Frontal cortex (tissue), 4 donors: ENCODE results near the gene ZBED1. TPM values are rescaled to one million over a fixed set of nuclear protein-coding genes. Genes with fewer than 3 reads are reported as not detected.
"Not testable (repeated sequence)": the region's sequence is repeated elsewhere in the genome, so short reads cannot be mapped to it uniquely, and the experiment has no call there.

ENCODE experiments used
- DNase-seq, 2 donors: peaks; one replicate each; pipeline ENCODE4 v3.0.0; 2012; ENCODE audit warnings: low spot score in 2 of 2
- FAIRE-seq: peaks from 2 replicates; lab custom pipeline; 2012; peaks lifted over from hg19 to GRCh38; lab: Jason Lieb, UNC
- total RNA-seq: library from RNA; depleted of rRNA; stranded (reverse); fragments of >200 nt; gene quantifications from one replicate; pipeline ENCODE4 v1.2.3, GENCODE V29; 2014
- donor health status: control.
- donor health status: control.
- donor health status: control.

The ZBED1 gene
- total RNA-seq, 1 donor from 2014 or later = 33.0 TPM

DNA sequence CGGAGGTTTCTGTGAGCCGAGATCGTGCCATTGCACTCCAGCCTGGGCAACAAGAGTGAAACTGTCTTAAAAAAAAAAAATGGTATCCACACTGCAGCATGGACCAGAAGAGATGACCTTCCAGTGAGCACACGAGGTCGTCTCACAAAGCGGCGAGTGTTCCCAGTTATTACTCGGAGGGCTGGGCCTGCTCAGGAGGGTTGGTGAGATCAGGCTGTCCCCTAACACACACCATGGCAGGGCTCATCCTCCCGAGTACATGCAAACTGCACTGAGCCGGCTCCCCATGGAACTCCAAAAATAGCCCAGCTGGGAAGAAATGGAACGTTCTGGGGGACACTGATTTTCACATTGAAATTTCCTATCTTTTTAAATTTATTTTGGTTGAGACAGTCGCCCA is 19.2 kb downstream of the ZBED1 start:
- FAIRE-seq, DNase-seq: not testable (repeated sequence)

DNA sequence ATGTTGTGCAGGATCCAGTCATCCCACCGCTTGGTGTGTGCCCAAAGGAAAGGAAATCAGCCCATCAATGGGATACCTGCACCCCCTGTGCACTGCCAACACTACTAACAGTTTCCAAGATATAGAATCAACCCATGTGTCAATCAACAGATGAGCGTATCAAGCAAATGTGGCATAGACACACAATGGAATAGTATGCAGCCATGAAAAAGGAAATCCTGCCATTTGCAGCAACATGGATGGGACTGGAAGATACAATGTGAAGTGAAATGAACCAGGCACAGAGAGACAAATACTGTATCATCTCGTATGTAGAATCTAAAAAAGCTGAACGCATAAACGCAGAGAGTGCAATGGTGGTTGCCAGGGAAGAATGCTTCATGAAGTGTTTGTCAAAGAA is 20.8 kb downstream of the ZBED1 start:
- not testable (repeated sequence) for FAIRE-seq

DNA sequence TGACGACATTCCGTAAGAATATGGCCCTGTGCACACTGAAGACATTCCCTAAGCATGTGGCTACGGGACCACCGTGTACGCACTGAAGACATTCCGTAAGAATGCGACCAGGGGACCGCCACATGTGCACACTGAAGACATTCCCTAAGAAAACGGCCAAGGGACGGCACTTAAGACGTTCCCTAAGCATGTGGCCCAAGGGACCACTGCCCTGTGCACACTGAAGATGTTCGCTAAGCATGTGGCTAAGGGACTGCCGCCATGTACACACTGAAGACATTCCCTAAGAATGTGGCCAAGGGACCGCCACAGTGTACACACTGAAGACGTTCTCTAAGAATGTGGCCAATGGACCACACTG is 21.4 kb downstream of the ZBED1 start:
- DNase-seq (no peak), FAIRE-seq (no peak)

More for the DNA sequence above, 20.8 kb downstream of the ZBED1 start:
- not testable (repeated sequence) for DNase-seq

DNA sequence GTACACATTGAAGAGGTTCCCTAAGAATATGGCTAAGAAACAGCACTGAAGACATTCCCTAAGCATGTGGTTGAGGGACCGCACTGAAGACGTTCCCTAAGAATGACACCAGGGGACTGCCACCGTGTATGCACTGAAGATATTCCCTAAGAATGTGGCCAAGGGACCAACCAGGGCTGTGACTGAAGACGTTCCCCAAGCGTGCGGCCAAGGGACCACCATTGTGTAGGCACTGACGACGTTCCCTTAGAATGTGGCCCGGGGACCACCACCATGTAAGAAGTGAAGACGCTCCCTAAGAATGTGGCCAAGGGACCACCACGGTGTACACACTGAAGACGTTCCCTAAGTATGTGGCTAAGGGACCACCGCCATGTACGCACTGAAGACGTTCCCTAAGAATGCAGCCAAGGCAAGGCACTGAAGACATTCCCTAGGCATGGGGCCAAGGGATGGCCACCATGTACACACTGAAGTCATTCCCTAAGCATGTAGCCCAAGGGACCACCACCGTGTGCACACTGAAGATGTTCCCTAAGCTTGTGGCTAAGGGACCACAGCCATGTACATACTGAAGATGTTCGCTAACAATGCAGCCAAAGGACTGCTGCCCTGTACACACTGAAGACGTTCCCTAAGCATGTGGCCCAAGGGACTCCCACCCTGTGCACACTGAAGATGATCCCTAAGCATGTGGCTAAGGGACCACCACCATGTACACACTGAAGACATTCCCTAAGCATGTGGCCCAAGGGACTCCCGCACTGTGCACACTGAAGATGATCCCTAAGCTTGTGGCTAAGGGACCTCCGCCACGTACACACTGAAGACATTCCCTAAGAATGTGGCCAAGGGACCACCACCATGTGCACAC is 22.0 kb downstream of the ZBED1 start:
- FAIRE-seq (no peak), DNase-seq (no peak)

DNA sequence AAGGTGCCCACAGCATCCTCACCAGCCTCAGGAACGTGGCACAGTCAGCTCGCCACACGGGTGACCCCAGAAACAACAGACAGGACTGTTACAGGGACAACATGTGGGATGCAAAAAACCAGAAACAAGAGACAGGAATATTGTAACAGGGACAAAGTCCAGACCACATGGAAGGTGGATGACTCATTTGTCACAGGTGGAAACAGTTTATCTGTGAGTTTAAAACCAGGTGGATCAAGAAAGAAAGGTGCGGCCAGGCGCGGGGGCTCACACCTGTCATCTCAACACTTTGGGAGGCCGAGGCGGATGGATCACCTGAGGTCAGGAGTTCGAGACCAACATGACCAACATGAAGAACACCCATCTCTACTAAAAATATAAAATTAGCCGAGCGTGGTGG is 23.5 kb downstream of the ZBED1 start:
- DNase-seq, FAIRE-seq: not testable (repeated sequence)

DNA sequence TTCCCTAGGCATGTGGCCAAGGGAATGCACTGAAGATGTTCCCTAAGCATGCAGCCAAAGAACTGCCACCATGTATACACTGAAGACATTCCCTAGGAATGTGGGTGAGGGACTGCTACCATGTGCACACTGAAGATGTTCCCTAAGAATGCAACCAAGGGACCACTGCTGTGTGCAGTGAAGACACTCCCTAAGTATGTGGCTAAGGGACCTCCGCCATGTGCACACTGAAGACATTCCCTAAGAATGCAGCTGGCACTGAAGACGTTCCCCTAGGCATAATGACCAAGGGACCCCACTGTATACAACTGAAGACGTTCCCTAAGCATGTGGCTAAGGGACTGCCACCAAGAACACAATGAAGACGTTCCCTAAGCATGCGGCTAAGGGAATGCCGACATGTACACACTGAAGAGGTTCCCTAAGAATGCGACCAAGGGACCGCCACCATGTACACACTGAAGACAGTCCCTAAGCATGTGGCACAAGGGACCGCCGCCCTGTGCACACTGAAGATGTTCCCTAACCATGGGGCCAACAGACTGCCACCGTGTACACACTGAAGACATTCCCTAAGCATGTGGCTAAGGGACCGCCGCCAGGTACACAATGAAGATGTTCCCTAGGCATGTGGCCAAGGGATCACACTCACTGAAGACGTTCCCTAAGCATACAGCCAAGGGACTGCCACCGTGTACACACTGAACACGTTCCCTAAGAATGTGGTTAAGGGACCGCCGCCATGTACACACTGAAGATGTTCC is 25.6 kb downstream of the ZBED1 start:
- no peak for DNase-seq
- no peak for FAIRE-seq

DNA sequence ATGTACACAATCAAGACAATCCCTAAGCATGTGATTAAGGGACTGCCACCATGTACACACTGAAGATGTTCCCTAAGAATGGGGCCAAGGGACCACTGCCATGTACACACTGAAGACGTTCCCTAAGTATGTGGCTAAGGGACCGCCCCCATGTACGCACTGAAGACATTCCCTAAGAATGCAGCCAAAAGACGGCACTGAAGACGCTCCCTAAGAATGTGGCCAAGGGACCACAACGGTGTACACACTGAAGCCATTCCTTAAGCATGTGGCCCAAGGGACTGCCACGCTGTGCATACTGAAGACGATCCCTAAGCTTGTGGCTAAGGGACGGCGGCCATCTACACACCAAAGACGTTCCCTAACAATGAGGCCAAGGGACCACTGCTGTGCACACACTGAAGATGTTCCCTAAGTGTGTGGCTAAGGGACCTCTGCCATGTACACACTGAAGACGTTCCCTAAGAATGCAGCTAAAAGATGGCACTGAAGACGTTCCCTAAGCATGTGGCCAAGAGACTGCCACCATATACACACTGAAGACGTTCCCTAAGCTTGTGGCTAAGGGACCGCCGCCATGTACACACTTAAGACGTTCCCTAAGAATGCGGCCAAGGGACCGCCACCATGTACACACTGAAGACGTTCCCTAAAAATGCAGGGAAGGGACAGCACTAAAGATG is 26.4 kb downstream of the ZBED1 start:
- no peak for FAIRE-seq
- DNase-seq = no peak

DNA sequence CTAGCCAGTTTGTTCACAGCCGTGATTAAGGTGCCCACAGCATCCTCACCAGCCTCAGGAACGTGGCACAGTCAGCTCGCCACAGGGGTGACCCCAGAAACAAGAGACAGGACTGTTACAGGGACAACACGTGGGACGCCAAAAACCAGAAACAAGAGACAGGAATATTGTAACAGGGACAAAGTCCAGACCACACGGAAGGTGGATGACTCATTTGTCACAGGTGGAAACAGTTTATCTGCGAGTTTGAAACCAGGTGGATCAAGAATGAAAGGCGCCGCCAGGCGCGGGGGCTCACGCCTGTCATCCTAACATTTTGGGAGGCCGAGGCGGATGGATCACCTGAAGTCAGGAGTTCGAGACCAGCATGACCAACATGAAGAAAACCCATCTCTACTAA is 27.7 kb downstream of the ZBED1 start:
- FAIRE-seq, DNase-seq: not testable (repeated sequence)

DNA sequence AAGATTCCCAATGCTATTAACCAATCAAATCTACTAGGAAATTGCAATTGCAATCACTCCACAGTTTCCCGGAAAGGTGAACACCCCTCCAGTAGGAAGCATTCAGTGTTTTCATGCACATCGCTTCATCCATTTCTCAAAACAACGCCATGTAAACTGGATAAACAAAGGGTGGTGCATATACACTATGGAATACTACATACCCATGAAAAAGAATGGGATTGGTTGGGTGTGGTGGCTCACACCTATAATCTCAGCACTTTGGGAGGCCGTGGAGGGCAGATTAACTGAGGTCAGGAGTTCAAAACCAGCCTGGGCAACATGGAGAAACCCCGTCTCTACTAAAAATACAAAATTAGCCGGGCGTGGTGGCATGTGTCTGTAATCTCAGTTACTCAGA is 29.1 kb downstream of the ZBED1 start:
- DNase-seq (no peak), FAIRE-seq (no peak)

DNA sequence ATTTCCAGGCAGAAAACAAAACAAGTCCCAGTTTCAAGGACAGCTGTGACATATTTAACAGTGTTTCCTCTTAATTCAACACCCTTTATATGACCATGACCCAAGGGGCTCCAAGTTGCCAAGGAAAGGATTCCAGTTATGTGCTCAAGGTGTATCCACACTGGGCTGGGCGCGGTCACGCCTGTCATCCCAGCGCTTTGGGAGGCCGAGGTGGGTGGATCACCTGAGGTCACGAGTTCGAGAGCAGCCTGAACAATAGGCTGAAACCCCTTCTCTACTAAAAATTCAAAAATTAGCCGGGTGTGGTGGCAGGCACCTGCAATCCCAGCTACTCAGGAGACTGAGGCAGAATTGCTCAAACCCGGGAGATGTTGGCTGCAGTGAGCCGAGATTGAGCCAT is 29.6 kb downstream of the ZBED1 start:
- not testable (repeated sequence) for DNase-seq, FAIRE-seq

DNA sequence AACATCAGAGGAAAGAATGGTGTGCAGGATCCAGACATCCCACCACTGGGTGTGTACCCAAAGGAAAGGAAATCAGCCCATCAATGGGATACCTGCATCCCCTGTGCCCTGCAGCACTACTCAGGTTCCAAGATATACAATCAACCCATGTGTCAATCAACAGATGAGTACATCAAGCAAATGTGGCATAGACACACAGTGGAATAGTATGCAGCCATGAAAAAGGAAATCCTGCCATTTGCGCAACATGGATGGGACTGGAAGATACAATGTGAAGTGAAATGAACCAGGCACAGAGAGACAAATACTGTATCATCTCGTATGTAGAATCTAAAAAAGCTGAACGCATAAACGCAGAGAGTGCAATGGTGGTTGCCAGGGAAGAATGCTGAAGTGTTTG is 30.9 kb downstream of the ZBED1 start:
- not testable (repeated sequence) for FAIRE-seq, DNase-seq

DNA sequence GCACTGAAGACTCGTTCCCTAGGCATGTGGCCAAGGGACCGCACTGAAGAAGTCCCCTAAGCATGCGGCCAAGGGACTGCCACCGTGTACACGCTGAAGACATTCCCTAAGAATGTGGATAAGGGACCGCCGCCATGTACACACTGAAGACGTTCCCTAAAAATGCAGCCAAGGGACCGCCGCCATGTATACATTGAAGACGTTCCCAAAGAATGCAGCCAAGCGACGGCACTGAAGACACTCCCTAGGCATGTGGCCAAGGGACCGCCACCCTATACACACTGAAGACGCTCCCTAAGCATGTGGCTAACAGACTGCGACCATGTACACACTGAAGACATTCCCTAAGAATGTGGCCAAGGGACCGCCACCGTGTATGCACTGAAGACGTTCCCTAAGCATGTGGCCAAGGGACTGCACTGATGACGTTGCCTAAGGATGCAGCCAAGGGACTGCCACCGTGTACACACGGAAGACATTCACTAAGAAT is 31.5 kb downstream of the ZBED1 start:
- no peak for FAIRE-seq

DNA sequence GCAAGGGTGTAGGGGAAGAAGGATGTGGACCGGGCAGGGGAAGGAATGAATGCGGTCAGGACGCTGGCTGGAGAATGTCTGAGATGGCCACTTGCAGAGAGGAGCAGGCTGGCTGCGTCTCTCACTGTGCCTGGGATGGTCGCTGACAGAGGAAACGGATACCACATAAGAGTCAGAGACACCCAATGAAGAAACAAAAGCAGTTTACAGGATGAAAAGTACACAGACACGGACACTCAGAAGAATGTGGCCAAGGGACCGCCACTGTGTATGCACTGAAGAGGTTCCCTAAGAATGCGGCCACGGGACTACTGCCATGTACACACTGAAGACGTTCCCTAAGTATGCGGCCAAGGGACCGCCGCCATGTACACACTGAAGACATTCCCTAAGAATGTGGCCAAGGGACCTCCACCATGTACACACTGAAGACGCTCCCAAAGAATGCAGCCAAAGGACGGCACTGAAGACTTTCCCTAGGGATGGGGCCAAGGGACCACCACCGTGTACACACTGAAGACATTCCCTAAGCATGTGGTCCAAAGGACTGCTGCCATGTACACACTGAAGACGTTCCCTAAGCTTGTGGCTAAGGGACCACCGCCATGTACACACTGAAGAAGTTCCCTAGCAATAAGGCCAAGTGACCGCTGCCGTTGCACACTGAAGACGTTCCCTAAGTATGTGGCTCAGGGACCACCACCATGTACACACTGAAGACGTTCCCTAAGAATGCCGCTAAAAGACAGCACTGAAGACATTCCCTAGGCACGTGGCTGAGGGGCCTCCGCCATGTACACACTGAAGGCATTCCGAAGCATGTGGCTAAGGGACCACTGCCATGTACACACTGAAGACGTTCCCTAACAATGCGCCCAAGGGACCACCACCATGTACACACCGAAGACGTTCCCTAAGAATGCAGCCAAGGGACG is 32.2 kb downstream of the ZBED1 start:
- DNase-seq (no peak), FAIRE-seq (no peak)

More for the DNA sequence above, 31.5 kb downstream of the ZBED1 start:
- no peak for DNase-seq

DNA sequence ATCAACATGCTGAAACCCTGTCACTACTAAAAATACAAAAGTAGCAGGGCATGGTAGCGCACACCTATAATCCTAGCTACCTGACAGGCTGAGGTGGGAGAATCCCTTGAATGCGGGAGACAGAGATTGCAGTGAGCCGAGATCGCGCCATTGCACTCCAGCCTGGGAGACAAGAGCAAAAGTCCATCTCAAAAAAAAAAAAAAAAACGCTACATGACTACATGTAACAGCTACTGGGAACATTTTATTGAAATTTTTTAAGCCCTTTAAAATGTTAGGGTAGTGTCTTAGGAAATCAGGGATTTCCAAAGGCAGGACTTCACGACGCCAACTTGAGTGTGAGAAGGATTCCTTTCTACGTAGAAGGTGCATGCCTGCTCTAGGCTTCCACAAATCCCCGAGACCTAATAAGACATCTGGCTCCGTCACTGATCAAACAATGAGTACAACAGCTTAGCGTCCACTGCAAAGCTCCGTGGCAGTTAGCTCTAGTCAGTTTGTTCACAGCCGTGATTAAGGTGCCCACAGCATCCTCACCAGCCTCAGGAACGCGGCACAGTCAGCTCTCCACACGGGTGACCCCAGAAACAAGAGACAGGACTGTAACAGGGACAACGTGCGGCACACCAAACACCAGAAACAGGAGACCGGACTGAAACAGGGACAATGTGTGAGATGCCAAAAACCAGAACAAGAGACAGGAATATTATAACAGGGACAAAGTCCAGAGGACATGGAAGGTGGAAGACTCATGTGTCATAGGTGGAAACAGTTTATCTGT is 33.7 kb downstream of the ZBED1 start:
- no peak for FAIRE-seq
- no peak for DNase-seq

DNA sequence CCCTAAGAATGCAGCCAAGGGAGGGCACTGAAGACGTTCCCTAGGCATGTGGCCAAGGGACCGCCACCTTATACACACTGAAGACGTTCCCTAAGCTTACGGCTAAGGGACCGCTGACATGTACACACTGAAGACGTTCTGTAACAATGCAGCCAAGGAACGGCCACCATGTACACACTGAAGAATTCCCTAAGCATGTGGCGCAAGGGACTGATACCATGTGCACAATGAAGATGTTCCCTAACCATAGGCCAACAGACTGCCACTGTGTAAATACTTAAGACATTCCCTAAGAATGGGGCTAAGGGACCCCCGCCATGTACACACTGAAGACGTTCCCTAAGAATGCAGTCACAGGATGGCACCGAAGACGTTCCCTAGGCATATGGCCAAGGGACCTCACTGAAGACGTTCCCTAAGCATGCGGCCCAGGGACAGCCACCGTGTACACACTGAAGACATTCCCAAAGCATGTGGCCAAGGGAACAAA is 36.1 kb downstream of the ZBED1 start:
- FAIRE-seq = no peak
- DNase-seq = no peak

DNA sequence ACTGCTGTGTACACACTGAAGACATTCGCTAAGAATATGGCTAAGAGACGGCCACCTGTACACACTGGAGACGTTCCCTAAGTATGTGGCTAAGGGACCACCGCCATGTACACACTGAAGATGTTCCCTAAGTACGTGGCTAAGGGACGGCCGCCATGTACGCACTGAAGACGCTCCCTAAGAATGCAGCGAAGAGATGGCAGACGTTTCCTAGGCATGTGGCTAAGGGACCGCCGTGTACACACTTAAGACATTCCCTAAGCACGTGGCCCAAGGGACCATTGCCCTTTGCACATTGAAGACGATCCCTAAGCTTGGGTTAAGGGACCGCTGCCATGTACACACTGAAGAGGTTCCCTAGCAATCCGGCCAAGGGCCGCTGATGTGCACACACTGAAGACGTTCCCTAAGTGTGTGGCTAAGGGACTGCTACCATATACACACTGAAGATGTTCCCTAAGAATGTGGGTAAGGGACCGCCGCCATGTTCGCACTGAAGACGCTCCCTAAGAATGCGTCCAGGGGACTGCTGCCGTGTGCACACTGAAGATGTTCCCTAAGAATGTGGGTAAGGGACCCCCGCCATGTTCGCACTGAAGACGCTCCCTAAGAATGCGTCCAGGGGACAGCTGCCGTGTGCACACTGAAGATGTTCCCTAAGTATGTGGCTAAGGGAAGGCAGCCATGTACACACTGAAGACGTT is 36.7 kb downstream of the ZBED1 start:
- no peak for DNase-seq
- FAIRE-seq = no peak

DNA sequence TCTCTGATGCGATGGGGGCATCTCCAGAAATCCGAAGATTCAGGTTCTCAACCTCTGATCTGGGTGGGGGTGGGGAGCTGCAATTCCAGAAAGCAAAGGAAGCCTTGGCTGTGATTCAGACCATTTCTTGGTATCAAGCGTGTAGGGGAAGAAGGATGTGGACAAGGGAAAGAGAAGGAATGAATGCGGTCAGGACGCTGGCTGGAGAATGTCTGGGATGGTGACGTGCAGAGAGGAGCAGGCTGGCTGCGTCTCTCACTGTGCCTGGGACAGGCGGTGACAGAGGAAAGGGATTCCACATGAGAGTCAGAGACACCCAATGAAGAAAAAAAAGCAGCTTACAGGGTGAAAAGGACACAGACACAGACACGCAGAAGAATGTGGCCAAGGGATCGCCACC is 37.3 kb downstream of the ZBED1 start:
- not testable (repeated sequence) for FAIRE-seq, DNase-seq

DNA sequence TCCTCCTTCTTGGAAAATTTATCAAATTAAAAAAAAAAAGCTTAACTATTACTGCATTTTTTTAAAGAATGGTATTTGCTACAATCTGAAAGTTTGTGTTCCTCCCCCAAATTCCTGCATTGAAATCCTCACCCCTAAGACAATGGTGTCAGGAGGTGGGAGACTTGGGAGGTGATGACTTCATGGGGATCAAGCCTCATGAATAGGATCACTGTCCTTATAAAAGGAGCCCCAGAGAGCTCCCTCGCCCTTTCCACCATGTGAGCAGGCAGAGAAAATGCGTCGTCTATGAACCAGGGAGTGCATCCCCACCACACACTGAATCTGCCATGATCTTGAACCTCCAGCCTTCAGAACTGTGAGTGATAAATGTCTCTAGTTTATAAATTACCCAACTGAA is 38.0 kb downstream of the ZBED1 start:
- no peak for DNase-seq
- FAIRE-seq = no peak
